ENCODE measurements around the gene DOCK10.
A peak's percentile ranks its signal among the peaks of the same experiment; 100 is the strongest.

The DOCK10 gene

DNA sequence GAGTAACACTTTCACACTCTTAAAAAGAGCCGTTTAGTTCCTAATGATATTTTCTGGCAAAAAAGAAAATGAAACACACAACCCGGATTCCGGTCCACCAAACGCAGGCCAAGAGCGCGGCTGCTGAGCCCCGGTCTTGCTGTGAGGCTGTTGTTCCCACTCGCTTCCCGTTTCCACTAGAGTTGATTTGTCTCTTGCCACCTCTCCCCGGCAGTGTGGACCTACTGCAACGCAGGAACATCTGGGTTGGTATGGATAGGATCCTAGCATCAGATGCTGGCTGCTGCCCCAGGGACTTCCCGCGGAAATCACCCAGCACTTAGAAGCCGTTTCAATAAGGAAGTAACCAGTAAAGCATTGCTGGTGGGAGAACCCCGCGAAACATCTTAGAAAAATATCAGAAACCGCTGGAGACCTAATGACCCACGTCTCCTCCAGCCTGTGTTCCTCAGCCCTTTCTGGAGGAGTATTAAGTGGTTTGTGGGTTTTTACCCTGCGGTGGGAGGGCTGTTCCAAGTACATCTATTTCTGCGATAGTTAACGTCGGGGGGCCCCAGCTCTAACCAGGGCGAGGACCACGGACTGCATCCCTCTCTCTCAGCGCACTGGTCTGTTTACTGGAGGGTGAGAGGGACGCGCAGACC, 939 bp downstream of the DOCK10 start:
- DNase-seq (ENCODE audit: low spot score), result peak; percentile 6

DNA sequence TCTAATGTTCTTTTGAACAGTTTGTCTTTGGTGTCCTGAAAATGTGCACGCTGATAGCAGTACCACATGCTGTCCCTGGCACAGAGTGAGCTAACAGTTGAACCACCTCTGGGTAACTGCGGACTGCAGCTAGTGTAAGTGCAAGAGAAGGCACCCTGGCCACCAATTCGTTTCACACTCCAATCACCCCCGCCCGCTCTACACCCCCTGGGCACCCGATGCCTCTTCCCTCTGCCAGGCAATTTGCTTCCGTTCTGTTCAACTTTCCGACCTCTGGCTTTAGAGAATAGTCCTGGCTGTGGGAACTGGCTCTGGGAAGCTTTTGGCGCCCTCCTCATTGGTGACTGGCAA, 1.4 kb downstream of the DOCK10 start:
- no peak for DNase-seq (ENCODE audit: low spot score)

DNA sequence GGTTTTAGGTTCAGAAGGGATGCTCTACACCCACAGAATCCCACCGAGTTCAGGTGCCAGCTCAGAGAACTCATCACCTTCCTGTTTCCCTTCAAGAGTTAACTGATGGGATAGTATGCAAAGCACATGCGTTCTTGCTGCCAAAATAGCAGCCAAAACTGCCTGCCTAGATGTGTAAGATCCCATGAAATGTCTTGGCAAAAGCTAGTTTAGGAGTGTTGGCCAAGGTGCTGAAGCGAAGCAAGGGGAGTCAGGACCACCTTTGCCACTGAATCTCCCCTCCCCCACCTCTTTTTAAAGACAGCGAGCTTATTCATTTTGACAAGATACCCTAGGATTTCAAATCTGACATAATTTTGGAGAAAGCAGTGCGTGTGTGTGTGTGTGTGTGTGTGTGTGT, 2.1 kb downstream of the DOCK10 start:
- DNase-seq (ENCODE audit: low spot score), result no peak

DNA sequence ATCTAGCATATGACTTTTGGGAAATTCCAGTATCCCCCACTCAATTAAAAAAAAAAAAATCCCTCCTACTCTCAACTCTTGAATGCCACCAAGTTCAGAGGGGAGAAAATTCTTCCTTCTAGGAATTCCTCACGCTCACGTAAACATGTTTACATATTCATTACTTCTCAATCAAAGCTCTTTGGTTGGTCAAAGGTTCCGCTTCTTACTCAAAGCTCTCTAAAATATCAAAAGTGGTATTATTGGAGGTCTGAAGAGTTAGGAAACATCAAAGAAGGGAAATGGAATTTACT, 4.1 kb downstream of the DOCK10 start:
- no peak for DNase-seq (ENCODE audit: low spot score)

DNA sequence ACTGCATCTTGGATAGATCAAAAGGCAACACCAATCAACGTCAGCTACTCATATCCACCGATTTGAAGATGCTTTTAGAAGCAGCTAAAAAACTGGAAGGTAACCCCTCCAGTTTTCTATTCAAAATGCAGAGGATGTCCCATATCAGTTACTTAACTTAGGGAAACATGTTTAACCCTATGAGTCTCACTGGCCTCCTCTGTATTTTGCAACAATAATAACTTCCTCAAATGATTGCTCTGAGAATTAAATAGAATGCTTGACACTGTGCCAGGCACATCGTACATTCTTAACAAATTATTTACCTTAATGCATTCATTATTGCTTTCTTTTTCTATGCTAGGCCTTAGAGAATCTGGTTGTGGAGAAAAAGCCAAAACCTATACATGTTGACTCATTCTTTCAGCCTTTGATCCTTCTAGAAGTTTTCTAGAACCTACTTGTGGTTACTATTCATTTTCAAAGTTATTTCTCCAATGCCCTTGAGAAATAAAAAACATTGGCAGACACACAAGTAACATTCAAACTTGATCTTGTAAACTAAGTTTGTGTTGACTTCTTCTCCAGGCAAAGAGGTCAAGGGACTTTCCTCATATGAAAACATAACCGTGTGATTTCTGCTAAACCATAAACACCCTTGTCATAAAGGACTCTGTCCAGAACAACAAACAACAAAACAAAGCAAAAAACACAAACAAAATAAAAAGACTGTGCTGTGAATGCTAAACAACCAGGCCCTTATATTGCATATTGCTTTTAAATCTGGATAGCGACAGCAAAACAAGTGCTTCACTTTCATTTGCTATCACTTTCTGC, 4.6 kb downstream of the DOCK10 start:
- no peak for DNase-seq (ENCODE audit: low spot score)

DNA sequence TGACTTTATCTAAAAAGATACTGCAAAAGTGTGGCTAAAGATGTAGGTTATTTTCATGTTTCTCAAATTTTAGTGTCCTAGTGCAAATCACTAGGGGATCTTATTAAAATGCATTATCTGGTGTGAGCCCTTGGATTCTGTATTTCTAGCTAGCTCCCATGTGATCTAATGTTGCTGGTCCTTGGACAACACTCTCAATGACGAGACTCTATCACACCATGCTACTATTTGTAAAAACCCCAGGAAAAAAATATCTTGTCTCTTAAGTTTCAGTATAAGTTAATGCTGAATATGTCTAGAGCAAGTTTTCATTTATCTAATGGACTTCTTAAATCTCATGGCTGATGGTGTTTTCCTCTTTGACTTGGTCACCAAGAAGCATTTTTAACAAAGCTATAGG, 5.8 kb downstream of the DOCK10 start:
- no peak for DNase-seq (ENCODE audit: low spot score)

DNA sequence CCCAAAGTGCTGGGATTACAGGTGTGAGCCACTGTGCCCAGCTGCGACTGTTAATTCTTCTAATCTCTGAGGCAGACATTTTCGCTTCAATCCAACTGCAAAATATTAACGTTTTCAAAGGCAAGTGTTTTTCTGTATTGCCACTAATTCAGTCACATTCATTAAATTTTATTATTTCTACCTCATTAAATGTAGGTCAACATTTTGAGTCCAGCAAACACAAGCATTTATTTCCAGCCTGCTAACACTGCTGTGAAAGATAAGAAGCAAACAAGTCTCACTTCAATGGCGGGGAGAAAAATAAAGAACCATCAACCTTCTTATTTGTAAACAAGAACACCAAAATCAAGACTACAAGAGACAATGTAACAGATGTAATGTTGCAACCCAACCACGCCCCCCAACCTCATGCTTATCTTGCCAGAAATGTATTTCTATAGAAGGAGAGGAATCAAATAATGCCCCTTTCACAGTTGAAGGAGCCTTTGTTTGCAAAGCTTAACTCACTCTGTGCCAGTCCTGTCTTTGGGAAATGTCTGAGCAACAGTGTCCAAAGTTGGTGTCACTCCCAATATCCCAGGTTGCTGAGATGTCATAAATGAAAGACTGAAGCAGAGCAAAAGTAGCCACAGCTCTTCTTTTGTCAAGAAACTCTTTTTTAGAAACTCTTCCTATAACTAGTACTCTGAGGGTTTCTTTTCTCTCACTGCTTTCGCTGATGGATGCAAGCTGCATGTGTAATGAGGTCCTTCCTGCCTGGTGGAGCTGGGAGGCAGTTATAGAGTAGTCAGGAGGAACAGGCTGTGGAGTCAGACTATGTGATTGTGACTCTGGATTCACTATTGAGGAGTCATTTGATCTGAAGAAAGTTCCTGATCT, 8.6 kb downstream of the DOCK10 start:
- no peak for DNase-seq (ENCODE audit: low spot score)

DNA sequence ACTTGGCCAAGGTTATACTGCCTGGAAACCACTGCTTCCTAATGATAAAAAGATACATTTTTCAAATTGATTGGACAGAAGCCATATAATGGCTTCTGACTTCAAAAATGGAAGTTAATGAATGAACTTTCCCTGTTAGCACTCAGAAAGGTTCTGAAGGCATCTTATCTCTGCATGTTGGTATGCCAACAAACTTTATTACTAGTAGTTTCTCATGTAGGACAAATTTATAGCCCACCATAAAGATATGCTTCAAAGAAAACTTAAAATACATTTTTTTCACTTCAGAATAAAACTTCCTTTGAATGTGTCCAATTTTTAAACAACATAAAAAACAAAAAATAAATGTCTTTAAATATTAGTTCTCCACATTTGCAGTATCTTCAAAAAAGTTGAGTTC, 10.0 kb downstream of the DOCK10 start:
- no peak for DNase-seq (ENCODE audit: low spot score)

DNA sequence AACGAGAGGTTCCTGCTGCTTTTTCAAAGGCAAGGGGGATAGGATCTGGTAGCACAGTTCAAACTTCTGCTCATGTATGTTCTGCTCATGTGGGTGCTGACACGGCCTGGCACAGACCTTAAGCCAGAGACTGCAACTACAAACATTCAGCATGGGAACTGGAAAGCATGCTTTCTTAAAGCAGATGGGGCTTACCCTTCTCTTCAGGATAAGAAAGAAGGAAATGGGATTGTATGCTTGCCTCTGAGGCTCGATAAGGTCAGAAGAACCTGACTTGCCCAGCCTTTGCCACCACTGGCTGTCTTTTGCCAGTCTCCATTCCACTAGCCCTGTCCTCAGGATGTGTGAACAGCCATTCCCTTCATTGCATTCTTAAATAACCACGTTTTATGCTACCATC, 10.7 kb downstream of the DOCK10 start:
- DNase-seq (ENCODE audit: low spot score), result no peak

DNA sequence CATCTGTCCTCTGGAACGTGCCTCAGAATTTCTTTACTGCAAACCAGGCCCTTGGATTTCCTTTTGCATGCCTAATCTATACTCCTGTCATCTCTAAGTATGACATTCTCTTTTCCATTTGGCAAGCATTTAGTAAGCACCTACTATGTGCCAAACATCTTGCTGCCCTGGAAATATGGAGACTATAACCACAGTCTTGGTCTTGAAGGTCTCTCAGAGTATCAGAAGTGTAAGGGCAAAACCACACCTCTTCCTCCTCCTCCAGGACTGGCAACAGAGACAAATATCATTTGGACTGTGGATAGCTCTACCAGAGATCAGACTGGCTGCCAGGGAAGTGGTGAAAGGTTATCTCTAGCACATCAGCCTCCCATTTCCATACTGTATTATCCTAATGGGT, 11.4 kb downstream of the DOCK10 start:
- DNase-seq (ENCODE audit: low spot score), result no peak

DNA sequence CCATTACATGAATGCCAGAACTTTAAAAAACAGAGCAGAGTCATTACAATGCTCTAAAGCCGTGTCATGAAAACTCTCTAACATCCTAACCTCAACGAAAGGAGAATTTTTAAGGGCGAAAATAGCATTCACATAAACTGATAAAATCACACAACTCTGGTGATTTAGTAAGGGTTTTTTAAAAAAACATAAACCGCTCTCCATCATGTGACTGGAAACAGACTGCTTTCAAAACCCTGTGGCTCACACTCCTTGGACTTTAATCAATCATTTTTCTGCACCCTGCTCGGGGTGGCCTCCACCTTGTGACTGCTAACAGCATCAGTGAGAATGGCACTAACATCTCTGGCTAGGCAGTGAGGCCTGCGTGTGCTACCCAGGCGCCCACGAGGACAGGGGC, 12.1 kb downstream of the DOCK10 start:
- no peak for DNase-seq (ENCODE audit: low spot score)

DNA sequence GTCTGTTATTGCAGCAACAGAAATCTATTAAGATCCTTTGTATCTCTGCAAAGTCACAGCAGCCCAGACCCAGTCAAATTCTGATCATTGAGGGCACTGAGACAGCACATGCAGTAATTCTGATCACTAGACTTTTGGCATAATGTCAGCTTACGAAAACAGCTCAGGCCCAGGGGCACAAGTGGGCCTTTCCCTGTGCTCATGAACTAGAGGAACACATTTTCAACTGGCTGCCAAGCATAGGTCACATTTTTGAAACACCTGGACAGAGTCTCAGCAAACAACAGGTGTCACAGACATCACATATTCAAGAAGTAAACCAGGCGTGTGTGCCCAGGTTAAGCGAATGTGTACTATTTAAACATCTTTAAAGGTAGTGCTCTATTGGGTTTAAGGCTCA, 13.7 kb downstream of the DOCK10 start:
- no peak for DNase-seq (ENCODE audit: low spot score)

DNA sequence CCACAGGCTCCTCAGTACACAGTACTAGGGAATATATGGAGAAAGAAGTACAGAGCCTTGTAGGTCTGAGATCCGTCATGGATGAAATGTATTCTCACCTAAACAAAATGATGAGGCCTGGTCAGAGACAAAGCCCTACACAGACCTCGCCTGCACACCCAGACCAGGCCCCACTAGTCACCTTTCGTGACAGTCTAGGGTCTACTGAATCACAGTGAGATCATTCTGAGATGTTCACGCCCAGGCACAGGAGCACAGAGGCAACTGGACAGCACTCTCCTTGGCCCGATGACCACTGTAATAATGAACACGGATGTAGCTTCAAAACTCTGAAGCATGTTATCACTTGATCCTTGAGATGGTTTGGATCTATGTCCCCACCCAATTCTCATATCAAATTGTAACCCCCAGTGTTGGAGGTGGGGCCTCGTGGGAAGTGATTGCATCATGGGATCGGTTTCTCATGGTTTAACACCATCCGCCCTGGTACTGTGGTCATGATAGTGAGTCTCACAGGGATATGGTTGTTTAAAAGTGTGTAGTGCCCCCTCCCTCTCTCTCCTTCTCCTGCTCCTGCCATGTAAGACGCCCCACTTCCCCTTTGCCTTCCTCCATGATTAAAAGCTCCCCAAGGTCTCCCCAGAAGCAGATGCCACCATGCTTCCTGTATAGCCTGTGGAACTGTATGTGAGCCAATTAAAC, 15.1 kb downstream of the DOCK10 start:
- DNase-seq (ENCODE audit: low spot score), result no peak

DNA sequence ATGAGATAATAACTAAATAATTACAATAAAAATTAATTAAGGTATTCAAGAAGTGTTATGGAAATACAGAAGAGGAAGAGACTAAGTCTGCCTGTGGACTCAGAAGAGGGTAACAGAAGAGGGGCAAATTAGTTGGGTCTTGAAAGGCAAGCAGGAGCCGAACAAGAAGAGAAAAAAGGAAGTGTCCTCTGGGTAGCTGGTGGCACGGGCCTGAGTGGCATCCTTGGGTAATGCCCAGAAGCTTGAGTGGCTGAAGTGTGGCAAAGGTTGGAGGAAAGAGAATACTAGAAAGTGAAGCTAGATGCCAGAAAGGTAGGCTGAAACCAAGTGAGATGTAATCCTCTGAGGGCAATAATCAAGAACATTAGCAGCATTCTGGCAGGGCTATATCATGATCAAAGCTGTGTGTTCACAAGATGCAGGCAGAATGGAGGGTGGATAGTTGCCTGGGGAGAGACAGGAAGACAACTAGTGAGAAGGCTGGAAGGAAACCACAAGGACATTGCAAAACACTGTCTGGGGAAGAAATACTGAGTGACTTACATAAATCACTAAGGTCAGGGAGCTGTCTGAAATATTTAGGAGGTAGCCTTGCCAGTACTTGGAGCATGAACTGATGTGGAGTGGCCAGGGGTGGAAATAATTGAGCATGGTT, 16.2 kb downstream of the DOCK10 start:
- no peak for DNase-seq (ENCODE audit: low spot score)

DNA sequence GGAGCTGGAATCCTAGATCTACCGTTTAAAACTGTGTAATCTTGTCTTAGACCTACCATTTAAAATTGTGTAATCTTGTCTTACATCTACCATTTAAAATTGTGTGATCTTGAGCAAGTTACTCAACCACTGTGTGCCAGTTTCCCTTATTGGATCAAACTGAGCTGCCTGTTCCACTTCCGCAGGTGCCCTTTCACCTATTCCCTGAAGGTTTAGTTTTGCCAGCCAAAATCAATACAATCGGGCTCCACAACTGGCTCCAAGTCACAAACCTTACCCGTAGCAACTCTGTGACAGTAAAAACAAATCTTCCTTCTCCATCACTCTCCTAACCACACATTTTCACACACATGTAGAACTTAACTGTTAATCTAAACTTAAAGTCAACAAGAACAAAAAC, 20.1 kb downstream of the DOCK10 start:
- no peak for DNase-seq (ENCODE audit: low spot score)

DNA sequence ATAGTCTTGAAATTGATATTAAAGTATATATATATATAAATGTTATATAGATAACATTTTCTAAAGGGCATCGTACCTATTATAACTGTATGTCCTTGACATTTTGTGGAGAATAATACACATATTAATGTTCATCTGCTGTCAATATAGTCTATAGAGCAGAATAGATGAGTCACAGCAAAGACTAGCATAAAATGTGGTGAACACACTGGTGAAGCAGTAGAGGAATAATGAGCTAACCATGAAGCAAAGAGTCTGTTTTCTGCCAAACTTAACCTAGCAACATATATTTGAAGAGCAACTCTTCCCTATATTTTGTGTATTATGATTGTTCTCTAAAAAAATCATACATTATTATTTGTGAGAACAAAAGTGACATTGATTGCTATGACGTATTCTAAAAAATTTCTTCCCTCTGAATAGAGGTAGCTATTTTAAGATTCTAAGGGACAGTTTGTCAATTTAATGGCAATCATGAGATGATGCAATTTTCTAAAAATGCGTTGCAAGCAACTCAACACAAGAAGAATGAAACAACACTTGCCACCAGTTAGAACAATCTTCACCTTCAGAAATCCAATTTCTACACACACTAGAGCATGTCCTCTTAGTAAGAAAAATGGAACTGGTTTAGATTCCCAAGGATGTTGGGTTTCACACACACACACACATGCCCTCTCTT, 22.0 kb downstream of the DOCK10 start:
- DNase-seq (ENCODE audit: low spot score), result no peak

DNA sequence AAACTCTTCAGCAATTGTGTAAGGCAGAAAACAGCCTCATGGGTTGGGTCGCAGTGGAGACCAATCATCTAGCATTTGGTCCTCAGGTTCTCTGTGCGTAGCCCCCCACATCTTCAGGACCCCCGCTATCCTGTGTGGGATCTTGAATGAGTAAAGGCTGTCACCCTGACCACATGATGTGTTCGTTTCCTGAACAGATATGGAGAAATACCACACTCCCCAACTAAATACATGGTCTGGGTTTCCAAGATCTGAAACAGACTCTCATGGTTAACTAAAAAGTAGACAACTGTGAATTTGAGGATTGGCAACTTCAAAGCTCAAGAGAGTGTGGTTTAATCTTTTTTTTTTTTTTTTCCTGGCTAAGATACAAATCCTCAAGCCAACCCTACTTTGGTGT, 23.2 kb downstream of the DOCK10 start:
- no peak for DNase-seq (ENCODE audit: low spot score)

DNA sequence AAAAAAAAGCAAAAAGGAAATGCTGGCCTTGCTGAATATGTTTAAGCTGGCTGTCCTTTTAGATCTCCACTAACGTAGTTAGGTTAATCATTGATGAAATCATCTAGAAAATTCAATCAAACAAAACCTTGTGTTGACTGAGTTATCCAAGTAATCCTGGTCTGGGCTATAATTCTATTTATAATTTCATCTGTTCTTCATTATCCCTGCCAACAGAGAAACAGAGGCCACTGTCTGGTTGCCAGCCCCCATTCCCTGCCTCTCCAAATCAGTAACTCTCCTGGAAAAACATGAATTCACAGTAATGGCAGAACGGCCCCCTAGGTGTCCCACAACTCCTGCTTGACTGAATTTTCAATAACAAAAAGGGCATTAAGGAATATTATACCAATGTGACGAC, 24.6 kb downstream of the DOCK10 start:
- DNase-seq (ENCODE audit: low spot score), result no peak

DNA sequence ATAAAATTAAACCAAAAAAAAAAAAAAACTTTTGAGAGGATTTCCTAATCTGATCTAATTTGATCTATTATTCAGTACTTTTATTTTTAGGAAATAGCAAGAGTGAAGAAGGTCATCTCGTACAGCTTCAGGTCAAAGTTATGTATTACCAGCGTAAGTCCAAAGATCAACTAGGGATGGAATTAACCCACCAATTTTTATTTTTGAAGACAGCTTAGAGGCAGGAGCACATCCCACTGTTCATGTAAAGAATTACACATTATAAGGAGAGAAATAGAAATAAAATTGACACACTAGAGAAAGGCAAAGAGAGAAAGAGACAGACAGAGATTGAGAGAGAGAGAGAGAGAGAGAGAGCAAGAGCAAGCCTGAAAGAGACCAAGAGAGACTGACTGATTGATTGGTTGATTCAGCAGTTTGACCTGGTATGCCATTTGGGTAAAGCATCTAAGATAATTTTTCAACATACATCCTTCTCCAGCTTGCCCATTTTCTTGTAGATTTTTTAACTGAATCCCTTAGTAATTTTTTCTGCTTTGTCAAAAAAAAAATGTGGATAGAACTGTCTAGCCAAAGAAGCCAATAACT, 25.1 kb downstream of the DOCK10 start:
- DNase-seq (ENCODE audit: low spot score), result no peak

DNA sequence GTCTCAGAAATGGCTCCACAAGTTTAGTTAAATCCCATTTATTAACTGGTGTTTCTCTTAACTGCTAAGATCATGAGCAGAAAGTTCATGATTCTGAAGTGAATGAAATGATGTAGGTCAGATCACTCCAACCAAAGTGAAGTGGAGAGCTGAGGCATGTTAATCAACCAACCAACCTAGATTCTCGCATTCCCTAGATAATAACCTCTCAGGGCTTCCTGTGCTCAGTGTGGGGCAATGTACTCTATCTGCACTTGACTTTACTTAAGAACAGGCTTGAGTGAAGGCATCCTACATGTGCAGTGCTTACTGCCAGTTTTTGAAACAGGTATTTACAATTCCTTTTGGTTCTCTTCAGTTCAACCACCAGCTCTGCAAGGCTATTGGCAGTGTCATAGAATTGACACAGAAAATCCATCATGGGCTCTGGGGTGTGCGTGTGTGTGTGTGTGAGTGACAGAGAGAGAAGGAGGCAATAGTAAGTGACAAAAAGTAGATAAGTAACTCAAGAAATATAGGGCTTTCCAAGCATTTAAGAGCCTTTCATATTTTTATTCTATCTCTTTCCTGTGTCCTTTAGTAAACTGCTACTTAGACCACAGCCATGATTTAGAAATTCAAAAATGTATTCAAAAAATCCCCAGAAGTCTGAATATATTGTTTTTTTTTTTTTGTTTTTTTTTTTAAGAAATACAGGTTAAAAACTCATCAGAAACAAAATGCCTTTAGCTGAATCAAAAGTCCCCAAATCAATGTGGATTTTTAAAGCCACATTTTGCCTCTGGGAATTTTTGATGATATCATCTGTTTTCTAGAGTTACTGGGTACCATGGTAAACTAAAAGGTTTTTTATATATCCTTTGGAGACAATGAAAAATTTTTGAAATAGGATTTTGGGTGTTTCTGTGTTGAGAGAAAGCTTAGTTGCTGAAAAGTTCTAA, 28.6 kb downstream of the DOCK10 start:
- DNase-seq (ENCODE audit: low spot score), result no peak

Data from kidney capillary endothelial cell (primary cell).